ENCODE measurements around the gene PIGV.

The PIGV gene

GRCh38 chr1:26787706-26788514 lies at the start of gene PIGV:
TSS of gene PIGV (plus strand) at chr1:26787950. CDS start at chr1:26790816, 2,866 bp downstream.
- peak; percentile 93 for DNase-seq

- no peak for DNase-seq
These were observed 48.3 kb upstream of the PIGV start for GRCh38 chr1:26739329-26739914.

- no peak for DNase-seq
These were observed 47.6 kb upstream of the PIGV start for GRCh38 chr1:26740023-26740634.

GRCh38 chr1:26740952-26741351 lies 46.8 kb upstream of the PIGV start:
- no peak for DNase-seq

- no peak for DNase-seq
These were observed 44.2 kb upstream of the PIGV start for GRCh38 chr1:26743426-26744059.

GRCh38 chr1:26744075-26744959 lies 43.4 kb upstream of the PIGV start:
- peak; percentile 95 for DNase-seq

- DNase-seq: no peak
These were observed 42.6 kb upstream of the PIGV start for GRCh38 chr1:26745191-26745590.

GRCh38 chr1:26747048-26747447 lies 40.7 kb upstream of the PIGV start:
- no peak for DNase-seq

GRCh38 chr1:26748351-26748750 lies 39.4 kb upstream of the PIGV start:
- DNase-seq: no peak

GRCh38 chr1:26749458-26749857 lies 38.3 kb upstream of the PIGV start:
- DNase-seq: no peak

GRCh38 chr1:26750428-26750827 lies 37.3 kb upstream of the PIGV start:
- no peak for DNase-seq

GRCh38 chr1:26752519-26752918 lies 35.2 kb upstream of the PIGV start:
- DNase-seq: no peak

GRCh38 chr1:26754086-26754874 lies 33.5 kb upstream of the PIGV start:
- no peak for DNase-seq

GRCh38 chr1:26758358-26758757 lies 29.4 kb upstream of the PIGV start:
- DNase-seq: no peak

GRCh38 chr1:26759531-26759930 lies 28.2 kb upstream of the PIGV start:
- DNase-seq: no peak

GRCh38 chr1:26761217-26761616 lies 26.5 kb upstream of the PIGV start:
- no peak for DNase-seq

- DNase-seq: no peak
These were observed 20.0 kb upstream of the PIGV start for GRCh38 chr1:26767714-26768113.

GRCh38 chr1:26768755-26769154 lies 19.0 kb upstream of the PIGV start:
- DNase-seq: no peak

- DNase-seq: no peak
These were observed 16.5 kb upstream of the PIGV start for GRCh38 chr1:26771285-26771642.

GRCh38 chr1:26771643-26772321 lies 16.0 kb upstream of the PIGV start:
- DNase-seq: peak; percentile 87

GRCh38 chr1:26772687-26773086 lies 15.1 kb upstream of the PIGV start:
- peak; percentile 73 for DNase-seq

Data from islet precursor cell (in vitro differentiated cells).